Upper lobe of left lung (tissue), 4 donors: ENCODE results near the gene SPATA46.

Experiments used
- EP300 ChIP-seq, 4 donors: sonication (generic); formaldehyde crosslinking; IDR thresholded peaks; one replicate each; pipeline ENCODE4 v1.5.1; 2017; ENCODE audit warnings: antibody characterized with exemption in 4 of 4, control low read depth in 2 of 4
- POLR2A ChIP-seq, 4 donors: fragments of 450-650 bp; IDR thresholded peaks; one replicate each; pipeline ENCODE4 v1.5.1; 2016 to 2017; ENCODE audit warnings: antibody characterized with exemption in 4 of 4, mild to moderate bottlenecking in 2 of 4
- TF ChIP-seq, protein P1 (sequence below), 6 experiments: fragments of 450-650 bp in 4 of 6; fragments of 200-600 bp in 2 of 6; sonication (generic) in 2 of 6; IDR thresholded peaks; one replicate each; pipeline ENCODE4 v1.5.1; 2016 to 2019; ENCODE audit warnings: antibody characterized with exemption in 6 of 6

DNA sequence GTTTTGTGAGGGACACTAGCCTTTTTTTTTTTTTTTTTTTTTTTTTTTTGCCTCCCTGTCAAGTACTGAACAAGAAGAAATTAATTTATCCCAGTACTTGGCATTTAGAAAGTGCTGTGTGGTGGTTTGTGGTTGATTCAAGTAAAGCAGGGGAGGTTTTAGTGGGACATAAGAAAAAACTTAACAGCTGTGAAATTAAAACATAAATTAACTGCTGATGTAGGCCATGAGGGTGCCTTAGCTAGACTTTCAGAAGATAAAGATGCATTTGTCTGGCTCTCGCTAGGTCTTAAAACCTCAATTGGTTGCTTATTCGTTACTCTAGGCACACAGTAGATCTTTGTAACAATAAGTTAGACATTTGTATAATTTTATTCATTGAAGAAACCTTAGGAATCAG is 52.3 kb downstream of the SPATA46 start:
- no peak for TF ChIP-seq EP300 (IDR thresholded peaks at IDR 0.05)
- TF ChIP-seq, protein P1, sequence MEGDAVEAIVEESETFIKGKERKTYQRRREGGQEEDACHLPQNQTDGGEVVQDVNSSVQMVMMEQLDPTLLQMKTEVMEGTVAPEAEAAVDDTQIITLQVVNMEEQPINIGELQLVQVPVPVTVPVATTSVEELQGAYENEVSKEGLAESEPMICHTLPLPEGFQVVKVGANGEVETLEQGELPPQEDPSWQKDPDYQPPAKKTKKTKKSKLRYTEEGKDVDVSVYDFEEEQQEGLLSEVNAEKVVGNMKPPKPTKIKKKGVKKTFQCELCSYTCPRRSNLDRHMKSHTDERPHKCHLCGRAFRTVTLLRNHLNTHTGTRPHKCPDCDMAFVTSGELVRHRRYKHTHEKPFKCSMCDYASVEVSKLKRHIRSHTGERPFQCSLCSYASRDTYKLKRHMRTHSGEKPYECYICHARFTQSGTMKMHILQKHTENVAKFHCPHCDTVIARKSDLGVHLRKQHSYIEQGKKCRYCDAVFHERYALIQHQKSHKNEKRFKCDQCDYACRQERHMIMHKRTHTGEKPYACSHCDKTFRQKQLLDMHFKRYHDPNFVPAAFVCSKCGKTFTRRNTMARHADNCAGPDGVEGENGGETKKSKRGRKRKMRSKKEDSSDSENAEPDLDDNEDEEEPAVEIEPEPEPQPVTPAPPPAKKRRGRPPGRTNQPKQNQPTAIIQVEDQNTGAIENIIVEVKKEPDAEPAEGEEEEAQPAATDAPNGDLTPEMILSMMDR (IDR thresholded peaks at IDR 0.05) = no peak
- no peak for TF ChIP-seq POLR2A (IDR thresholded peaks at IDR 0.05)
